Sigmoid colon (tissue), 7 donors: ENCODE measurements around the gene ADAMTS19. TPM values are rescaled to one million over a fixed set of nuclear protein-coding genes. Genes with fewer than 3 reads are reported as not detected.

Experiments
- DNase-seq: peaks from one replicate; pipeline ENCODE4 v3.0.0-alpha.2; 2019
- H3K27ac ChIP-seq, 4 donors: fragments of 200-600 bp; sonication (generic); one replicate each; pipeline ENCODE4 v1.5.1; 2016 to 2019; ENCODE audit warnings: mild to moderate bottlenecking in 1 of 4
- H3K27me3 ChIP-seq, 3 donors: fragments of 200-600 bp; sonication (generic); one replicate each; pipeline ENCODE4 v1.5.1; 2019; ENCODE audit warnings: mild to moderate bottlenecking in 1 of 3
- H3K36me3 ChIP-seq, 4 donors: fragments of 200-600 bp; sonication (generic); one replicate each; pipeline ENCODE4 v1.5.1; 2016 to 2019
- H3K4me1 ChIP-seq, 4 donors: fragments of 200-600 bp; sonication (generic); one replicate each; pipeline ENCODE4 v1.5.1; 2017 to 2019
- H3K4me3 ChIP-seq, 4 donors: fragments of 200-600 bp; sonication (generic); one replicate each; pipeline ENCODE4 v1.5.1; 2017 to 2019; ENCODE audit warnings: mild to moderate bottlenecking in 2 of 4, moderate library complexity in 1 of 4
- H3K9me3 ChIP-seq, 4 donors: fragments of 200-600 bp in 3 of 4; sonication (generic) in 3 of 4; one replicate each; pipeline versions ENCODE4 v1.5.1 to v1.6.1; 2013 to 2019
- CTCF ChIP-seq, 4 experiments: fragments of 450-650 bp in 3 of 4; fragments of 200-600 bp in 1 of 4; IDR thresholded peaks; one replicate each; pipeline ENCODE4 v1.5.1; 2016 to 2019; ENCODE audit warnings: antibody characterized with exemption in 4 of 4, mild to moderate bottlenecking in 3 of 4, moderate library complexity in 2 of 4
- EP300 ChIP-seq, 4 donors: sonication (generic); formaldehyde crosslinking; IDR thresholded peaks; one replicate each; pipeline ENCODE4 v1.6.1; 2017; ENCODE audit warnings: antibody characterized with exemption in 4 of 4
- POLR2A ChIP-seq, 2 donors: fragments of 450-650 bp; IDR thresholded peaks; one replicate each; pipeline ENCODE4 v1.6.1; 2016; ENCODE audit warnings: antibody characterized with exemption in 2 of 2, mild to moderate bottlenecking in 2 of 2, moderate library complexity in 2 of 2
- POLR2AphosphoS5 ChIP-seq, 4 donors: sonication (generic); formaldehyde crosslinking; IDR thresholded peaks; one replicate each; pipeline ENCODE4 v1.6.1; 2017; ENCODE audit warnings: antibody characterized with exemption in 4 of 4
- WGBS, 2 donors: extraction: QIAGEN DNeasy Blood & Tissue Kit; methylation state at CpG; one replicate each; pipeline ENCODE4 v1.1.7; 2013; 5-methylcytosine and 5-hydroxymethylcytosine counted together
- intact Hi-C: fragments of 100-400 bp; cut with DNase I; formaldehyde crosslinking; loops from one replicate; pipeline ENCODE4 v1.15.1; 2023
- polyA plus RNA-seq, 3 donors: library from polyadenylated mRNA; stranded (reverse); fragments of 200-250 nt; gene quantifications; one replicate each; pipeline ENCODE4 v1.2.3, GENCODE V29; 2013
- total RNA-seq, 4 donors: library from RNA; depleted of rRNA; stranded (reverse); fragments of >200 nt; gene quantifications; one replicate each; pipeline ENCODE4 v1.1.0, GENCODE V29; 2016
- donor health status: healthy with polysubstance abuse.
- donor health status: Bipolar disorder and iron deficiency.
- donor health status: healthy.

ADAMTS19 gene
- total and polyA plus RNA-seq, 7 donors = 0.16 to 8.9 (median 2.1) TPM; not detected in 2

- no peaks in the 10 kb centered on the region for H3K27me3 ChIP-seq
- intact Hi-C loops = no loop called here
- DNase-seq = no peak
- H3K27ac ChIP-seq = no peak overlapping the region
- WGBS, 2 donors = 11 to 64% methylated on average over 2 of the region's 2 CpGs
- no peaks in the 10 kb centered on the region for H3K36me3 ChIP-seq
- H3K4me1 ChIP-seq = no peaks in the 10 kb centered on the region
- TF ChIP-seq EP300 (IDR thresholded peaks at IDR 0.05) (no peak), CTCF (IDR thresholded peaks at IDR 0.05) (no peak), POLR2A (IDR thresholded peaks at IDR 0.05) (no peak), POLR2AphosphoS5 (IDR thresholded peaks at IDR 0.05) (no peak)
- no peak overlapping the region for H3K4me3 ChIP-seq
- no peaks in the 10 kb centered on the region for H3K9me3 ChIP-seq
Observed at GRCh38 chr5:129508606-129509005, 48.5 kb downstream of the ADAMTS19 start.

- no peaks in the 10 kb centered on the region for H3K4me1 ChIP-seq
- intact Hi-C loops = no loop called here
- no peaks in the 10 kb centered on the region for H3K27me3 ChIP-seq
- no peak for TF ChIP-seq CTCF (IDR thresholded peaks at IDR 0.05)
- TF ChIP-seq POLR2A (IDR thresholded peaks at IDR 0.05) = no peak
- no peak for TF ChIP-seq EP300 (IDR thresholded peaks at IDR 0.05)
- no peak for TF ChIP-seq POLR2AphosphoS5 (IDR thresholded peaks at IDR 0.05)
- H3K9me3 ChIP-seq = no peaks in the 10 kb centered on the region
- no peak for DNase-seq
- no peak overlapping the region for H3K27ac ChIP-seq
- no peaks in the 10 kb centered on the region for H3K36me3 ChIP-seq
- 74 to 84% methylated on average over 2 of the region's 2 CpGs for WGBS, 2 donors
- no peak overlapping the region for H3K4me3 ChIP-seq
Observed at GRCh38 chr5:129509363-129509975, 49.4 kb downstream of the ADAMTS19 start.

GRCh38 chr5:129511291-129511690 lies 51.2 kb downstream of the ADAMTS19 start:
- Histone ChIP-seq H3K4me3 (no peak overlapping the region), H3K27me3 (no peaks in the 10 kb centered on the region), H3K9me3 (no peaks in the 10 kb centered on the region), H3K4me1 (no peaks in the 10 kb centered on the region), H3K27ac (no peak overlapping the region), H3K36me3 (no peaks in the 10 kb centered on the region)
- intact Hi-C loops = no loop called here
- TF ChIP-seq POLR2AphosphoS5 (IDR thresholded peaks at IDR 0.05) = no peak
- no peak for TF ChIP-seq EP300 (IDR thresholded peaks at IDR 0.05)
- DNase-seq = no peak

GRCh38 chr5:129541051-129541450 lies 81.0 kb downstream of the ADAMTS19 start:
- intact Hi-C loops = no loop called here
- H3K4me3 ChIP-seq = no peak overlapping the region
- no peaks in the 10 kb centered on the region for H3K27me3 ChIP-seq
- no peaks in the 10 kb centered on the region for H3K9me3 ChIP-seq
- 73 to 83% methylated on average over 3 of the region's 3 CpGs for WGBS, 2 donors
- no peak for DNase-seq
- H3K4me1 ChIP-seq = no peaks in the 10 kb centered on the region
- TF ChIP-seq EP300 (IDR thresholded peaks at IDR 0.05) = no peak
- TF ChIP-seq CTCF (IDR thresholded peaks at IDR 0.05) = no peak
- no peak for TF ChIP-seq POLR2A (IDR thresholded peaks at IDR 0.05)
- TF ChIP-seq POLR2AphosphoS5 (IDR thresholded peaks at IDR 0.05) = no peak
- no peaks in the 10 kb centered on the region for H3K36me3 ChIP-seq
- no peak overlapping the region for H3K27ac ChIP-seq

GRCh38 chr5:129541648-129542251 lies 81.7 kb downstream of the ADAMTS19 start:
- Histone ChIP-seq H3K9me3 (no peaks in the 10 kb centered on the region), H3K4me1 (no peaks in the 10 kb centered on the region), H3K36me3 (no peaks in the 10 kb centered on the region), H3K27me3 (no peaks in the 10 kb centered on the region), H3K4me3 (no peak overlapping the region), H3K27ac (no peak overlapping the region)
- WGBS, 2 donors = 75 to 79% methylated on average over 4 of the region's 4 CpGs
- no peak for DNase-seq
- intact Hi-C loops = no loop called here
- no peak for TF ChIP-seq POLR2AphosphoS5 (IDR thresholded peaks at IDR 0.05)

- H3K9me3 ChIP-seq = no peaks in the 10 kb centered on the region
- no peak for DNase-seq
- H3K36me3 ChIP-seq = no peaks in the 10 kb centered on the region
- no peak overlapping the region for H3K27ac ChIP-seq
- 66 to 90% methylated on average over 1 of the region's 1 CpG for WGBS, 2 donors
- TF ChIP-seq EP300 (IDR thresholded peaks at IDR 0.05) = no peak
- TF ChIP-seq CTCF (IDR thresholded peaks at IDR 0.05) = no peak
- no peak for TF ChIP-seq POLR2A (IDR thresholded peaks at IDR 0.05)
- TF ChIP-seq POLR2AphosphoS5 (IDR thresholded peaks at IDR 0.05) = no peak
- no peaks in the 10 kb centered on the region for H3K27me3 ChIP-seq
- no peaks in the 10 kb centered on the region for H3K4me1 ChIP-seq
- no peak overlapping the region for H3K4me3 ChIP-seq
- intact Hi-C loops = no loop called here
Observed at GRCh38 chr5:129547137-129547536, 87.0 kb downstream of the ADAMTS19 start.
